GM10266 (cell line): Measurements from ENCODE around the gene CELF2.
A peak's percentile ranks its signal among the peaks of the same experiment; 100 is the strongest.

Experiments used
- DNase-seq: peaks from one replicate; pipeline ENCODE4 v3.0.0; 2012; ENCODE audit errors: extremely low spot score
- TF ChIP-seq, protein P1 (sequence below): IDR thresholded peaks from 2 replicates; pipeline ENCODE4 v1.5.1; 2012; ENCODE audit warnings: mild to moderate bottlenecking, low read depth; ENCODE audit not compliant: control insufficient read depth, insufficient read depth; ENCODE audit errors: missing control alignments

CELF2 gene

GRCh38 chr10:11336722-11337162 lies 319.1 kb downstream of the CELF2 start:
- DNase-seq: no peak
- TF ChIP-seq, protein P1, sequence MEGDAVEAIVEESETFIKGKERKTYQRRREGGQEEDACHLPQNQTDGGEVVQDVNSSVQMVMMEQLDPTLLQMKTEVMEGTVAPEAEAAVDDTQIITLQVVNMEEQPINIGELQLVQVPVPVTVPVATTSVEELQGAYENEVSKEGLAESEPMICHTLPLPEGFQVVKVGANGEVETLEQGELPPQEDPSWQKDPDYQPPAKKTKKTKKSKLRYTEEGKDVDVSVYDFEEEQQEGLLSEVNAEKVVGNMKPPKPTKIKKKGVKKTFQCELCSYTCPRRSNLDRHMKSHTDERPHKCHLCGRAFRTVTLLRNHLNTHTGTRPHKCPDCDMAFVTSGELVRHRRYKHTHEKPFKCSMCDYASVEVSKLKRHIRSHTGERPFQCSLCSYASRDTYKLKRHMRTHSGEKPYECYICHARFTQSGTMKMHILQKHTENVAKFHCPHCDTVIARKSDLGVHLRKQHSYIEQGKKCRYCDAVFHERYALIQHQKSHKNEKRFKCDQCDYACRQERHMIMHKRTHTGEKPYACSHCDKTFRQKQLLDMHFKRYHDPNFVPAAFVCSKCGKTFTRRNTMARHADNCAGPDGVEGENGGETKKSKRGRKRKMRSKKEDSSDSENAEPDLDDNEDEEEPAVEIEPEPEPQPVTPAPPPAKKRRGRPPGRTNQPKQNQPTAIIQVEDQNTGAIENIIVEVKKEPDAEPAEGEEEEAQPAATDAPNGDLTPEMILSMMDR: no peak

- TF ChIP-seq, protein P1: no peak
- peak; percentile 37 for DNase-seq
Measured at GRCh38 chr10:11337516-11337915, 319.8 kb downstream of the CELF2 start.

GRCh38 chr10:11338160-11338844 lies 320.6 kb downstream of the CELF2 start:
- DNase-seq: no peak
- TF ChIP-seq, protein P1: no peak

GRCh38 chr10:11339013-11339412 lies 321.3 kb downstream of the CELF2 start:
- TF ChIP-seq, protein P1: no peak
- DNase-seq: no peak

GRCh38 chr10:11339660-11340059 lies 322.0 kb downstream of the CELF2 start:
- no peak for DNase-seq

GRCh38 chr10:11341283-11341960 lies 323.8 kb downstream of the CELF2 start:
- TF ChIP-seq, protein P1: no peak
- no peak for DNase-seq

More at GRCh38 chr10:11339660-11340059, 322.0 kb downstream of the CELF2 start:
- TF ChIP-seq, protein P1: no peak

- TF ChIP-seq, protein P1: no peak
- DNase-seq: no peak
Measured at GRCh38 chr10:11344081-11344480, 326.4 kb downstream of the CELF2 start.
